Ramos (cell line): ENCODE measurements around the gene TOPAZ1.

ENCODE experiments used
- in situ Hi-C: fragments of 300-500 bp; cut with MboI; formaldehyde crosslinking; loops from one replicate; pipeline ENCODE4 v1.14.3; 2022; ENCODE audit warnings: low sequenced_read_pairs; ENCODE audit not compliant: unreplicated experiment

Gene TOPAZ1

DNA sequence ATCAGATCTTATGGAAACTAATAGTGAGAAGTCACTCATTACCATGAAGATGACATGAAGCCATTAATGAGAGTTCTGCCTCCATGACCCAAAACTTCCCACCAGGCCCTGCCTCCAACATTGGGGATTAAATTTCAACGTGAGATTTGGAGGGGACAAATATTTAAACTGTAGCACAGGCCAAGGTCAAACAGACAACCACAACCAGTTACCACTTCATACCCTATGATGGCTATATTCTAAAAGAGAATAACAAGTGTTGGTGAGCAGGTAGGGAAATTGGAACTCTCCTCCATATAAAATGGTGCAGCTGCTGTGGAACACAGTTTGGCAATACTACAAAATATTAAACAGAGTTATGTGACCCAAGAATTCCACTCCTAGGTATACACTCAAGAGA lies 133.8 kb downstream of the TOPAZ1 start:
- in situ Hi-C loops = no loop called here
